Activated naive CD8-positive, alpha-beta T cell treated with anti-CD3 and anti-CD28 coated beads, Interleukin-2, amount 50 U/mL, for 24 hours (primary cell): ENCODE measurements around the gene CACNA1F.

Source experiments
- ATAC-seq: fragments of 150-1000 bp; cut with Tn5 transposase; one replicate; pipeline ENCODE4 v1.10.0; 2021
- DNase-seq: peaks from one replicate; pipeline ENCODE4 v3.0.0; 2021
- H3K27ac Mint-ChIP-seq: one replicate; pipeline ENCODE4 v1.8.0; 2021; ENCODE audit warnings: mild to moderate bottlenecking, mixed read lengths
- H3K27me3 Mint-ChIP-seq: one replicate; pipeline ENCODE4 v1.8.0; 2021; ENCODE audit warnings: mixed read lengths
- H3K36me3 Mint-ChIP-seq: one replicate; pipeline ENCODE4 v1.8.0; 2021; ENCODE audit warnings: low read depth, mixed read lengths
- H3K4me1 Mint-ChIP-seq: one replicate; pipeline ENCODE4 v1.8.0; 2021; ENCODE audit warnings: mixed read lengths
- H3K4me3 Mint-ChIP-seq: one replicate; pipeline ENCODE4 v1.8.0; 2021; ENCODE audit warnings: mild to moderate bottlenecking, moderate library complexity, mixed read lengths
- H3K9me3 Mint-ChIP-seq: one replicate; pipeline ENCODE4 v1.8.0; 2021; ENCODE audit warnings: mixed read lengths

CACNA1F gene

GRCh38 chrX:49204709-49205108, 28.4 kb downstream of the CACNA1F start:
- Mint-ChIP-seq H3K4me3 (no peak overlapping the region), H3K27ac (no peak overlapping the region), H3K36me3 (no peaks in the 10 kb centered on the region), H3K4me1 (peaks cover 6% of the 10 kb centered on the region), H3K27me3 (no peaks in the 10 kb centered on the region), H3K9me3 (no peaks in the 10 kb centered on the region)
- DNase-seq (no peak), ATAC-seq (no peak)

GRCh38 chrX:49204017-49204416, 29.1 kb downstream of the CACNA1F start:
- ATAC-seq (no peak), DNase-seq (no peak)
- Mint-ChIP-seq H3K4me3 (no peak overlapping the region), H3K27me3 (no peaks in the 10 kb centered on the region), H3K9me3 (no peaks in the 10 kb centered on the region), H3K4me1 (peaks cover 9% of the 10 kb centered on the region), H3K27ac (no peak overlapping the region), H3K36me3 (no peaks in the 10 kb centered on the region)

DNA sequence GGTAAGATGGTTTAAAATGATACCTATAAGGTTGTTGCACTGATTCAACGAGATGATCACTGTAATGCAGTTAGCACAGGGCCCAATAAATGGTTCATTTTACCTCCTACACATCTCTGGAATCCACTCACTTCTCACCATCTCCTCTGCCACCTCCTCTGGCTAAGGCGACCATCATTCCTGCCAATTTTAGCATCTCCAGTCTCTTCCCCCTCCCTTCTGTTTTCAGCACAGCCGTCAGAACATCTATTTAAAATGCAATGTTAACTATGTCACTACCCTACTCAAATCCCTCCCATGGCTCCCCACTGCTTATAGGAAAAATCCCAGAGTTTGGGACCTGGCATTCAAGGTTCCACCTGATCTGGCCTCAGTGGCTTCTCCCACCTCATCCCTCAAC, 29.6 kb downstream of the CACNA1F start:
- no peaks in the 10 kb centered on the region for H3K36me3 Mint-ChIP-seq
- H3K9me3 Mint-ChIP-seq, result no peaks in the 10 kb centered on the region
- ATAC-seq, result no peak
- no peak overlapping the region for H3K27ac Mint-ChIP-seq
- DNase-seq, result no peak
- no peak overlapping the region for H3K4me3 Mint-ChIP-seq
- H3K4me1 Mint-ChIP-seq, result peaks cover 14% of the 10 kb centered on the region
- no peaks in the 10 kb centered on the region for H3K27me3 Mint-ChIP-seq

GRCh38 chrX:49202022-49202421, 31.1 kb downstream of the CACNA1F start:
- Mint-ChIP-seq H3K36me3 (no peaks in the 10 kb centered on the region), H3K9me3 (no peaks in the 10 kb centered on the region), H3K27ac (no peak overlapping the region), H3K4me3 (no peak overlapping the region), H3K4me1 (peaks cover 20% of the 10 kb centered on the region), H3K27me3 (no peaks in the 10 kb centered on the region)
- DNase-seq, result no peak
- ATAC-seq, result no peak

- no peaks in the 10 kb centered on the region for H3K27me3 Mint-ChIP-seq
- no peaks in the 10 kb centered on the region for H3K36me3 Mint-ChIP-seq
- ATAC-seq, result peak; percentile 96
- H3K27ac Mint-ChIP-seq, result no peak within 1 kb of the TSS
- H3K9me3 Mint-ChIP-seq, result no peaks in the 10 kb centered on the region
- peak within 1 kb of the TSS; percentile 62 for H3K4me3 Mint-ChIP-seq
- H3K4me1 Mint-ChIP-seq, result peaks cover 20% of the 10 kb centered on the region
- peak; percentile 88 for DNase-seq
These were observed 33.0 kb downstream of the CACNA1F start, which contains the start of gene SYP for GRCh38 chrX:49199906-49200771. SYP (minus strand) TSS chrX:49200193; CDS start chrX:49200186, 7 bp downstream.

DNA sequence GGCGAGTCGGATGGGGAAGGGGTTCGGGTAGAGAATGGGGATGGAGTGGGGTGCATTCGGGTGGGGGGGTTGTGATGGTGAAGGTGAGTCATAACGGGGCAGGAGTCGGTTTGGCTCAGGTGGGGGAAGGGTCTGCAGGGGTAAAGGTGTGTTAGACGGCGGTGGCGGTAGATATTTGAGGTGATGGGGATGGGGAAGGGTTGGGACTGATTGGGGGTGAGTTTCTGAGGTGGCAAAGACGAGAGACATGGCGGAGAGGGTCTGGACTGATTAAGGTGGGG, 33.9 kb downstream of the CACNA1F start:
- no peak for ATAC-seq
- H3K36me3 Mint-ChIP-seq, result no peaks in the 10 kb centered on the region
- no peak for DNase-seq
- peak overlapping the region; percentile 62 for H3K4me3 Mint-ChIP-seq
- no peaks in the 10 kb centered on the region for H3K9me3 Mint-ChIP-seq
- peaks cover 20% of the 10 kb centered on the region for H3K4me1 Mint-ChIP-seq
- H3K27ac Mint-ChIP-seq, result no peak overlapping the region
- no peaks in the 10 kb centered on the region for H3K27me3 Mint-ChIP-seq

DNA sequence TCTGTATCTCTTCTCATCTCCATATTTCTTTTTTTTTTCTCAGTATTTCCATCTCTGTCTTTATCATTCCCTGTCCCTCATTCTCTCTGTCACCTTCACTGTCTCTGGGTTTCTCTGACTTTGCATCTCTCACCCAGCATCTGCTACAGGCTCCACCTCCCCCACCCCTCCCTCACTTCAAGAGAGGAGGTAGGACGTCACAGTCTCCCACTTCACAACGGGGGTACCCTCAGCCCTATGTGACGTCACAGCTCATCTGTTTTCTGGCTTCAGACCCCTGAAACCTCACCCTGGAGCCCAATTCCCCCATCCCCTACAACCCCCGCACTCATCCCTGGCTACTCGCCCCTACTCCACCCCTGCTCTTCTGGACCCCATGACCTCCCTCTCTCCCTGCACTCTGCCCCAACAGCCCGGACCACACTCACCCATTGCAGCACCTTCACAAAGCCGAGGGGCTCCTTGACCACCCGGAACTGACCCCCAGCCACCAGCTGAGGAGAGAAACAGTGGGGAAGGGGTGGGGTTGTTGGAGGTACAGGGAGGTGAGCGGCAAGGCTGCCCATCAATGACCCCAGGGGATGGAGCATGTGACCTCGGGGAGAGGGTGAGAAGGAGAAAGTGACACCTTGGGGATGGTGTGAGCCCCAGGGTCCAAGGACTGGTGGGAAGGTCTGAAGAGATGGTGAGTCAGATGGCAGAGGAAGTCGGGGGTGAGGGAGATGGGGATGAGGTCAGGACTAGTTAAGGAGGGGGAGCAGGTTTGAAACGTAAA, 34.4 kb downstream of the CACNA1F start:
- no peaks in the 10 kb centered on the region for H3K36me3 Mint-ChIP-seq
- DNase-seq (no peak), ATAC-seq (peak; percentile 29)
- H3K27me3 Mint-ChIP-seq, result no peaks in the 10 kb centered on the region
- no peak overlapping the region for H3K27ac Mint-ChIP-seq
- H3K9me3 Mint-ChIP-seq, result no peaks in the 10 kb centered on the region
- H3K4me1 Mint-ChIP-seq, result peaks cover 21% of the 10 kb centered on the region
- H3K4me3 Mint-ChIP-seq, result peak overlapping the region; percentile 62

GRCh38 chrX:49197543-49198087, 35.5 kb downstream of the CACNA1F start:
- Mint-ChIP-seq H3K4me3 (peak overlapping the region; percentile 62), H3K4me1 (peaks cover 31% of the 10 kb centered on the region), H3K27me3 (no peaks in the 10 kb centered on the region), H3K9me3 (no peaks in the 10 kb centered on the region), H3K36me3 (peaks cover 2% of the 10 kb centered on the region), H3K27ac (no peak overlapping the region)
- DNase-seq (no peak), ATAC-seq (no peak)

DNA sequence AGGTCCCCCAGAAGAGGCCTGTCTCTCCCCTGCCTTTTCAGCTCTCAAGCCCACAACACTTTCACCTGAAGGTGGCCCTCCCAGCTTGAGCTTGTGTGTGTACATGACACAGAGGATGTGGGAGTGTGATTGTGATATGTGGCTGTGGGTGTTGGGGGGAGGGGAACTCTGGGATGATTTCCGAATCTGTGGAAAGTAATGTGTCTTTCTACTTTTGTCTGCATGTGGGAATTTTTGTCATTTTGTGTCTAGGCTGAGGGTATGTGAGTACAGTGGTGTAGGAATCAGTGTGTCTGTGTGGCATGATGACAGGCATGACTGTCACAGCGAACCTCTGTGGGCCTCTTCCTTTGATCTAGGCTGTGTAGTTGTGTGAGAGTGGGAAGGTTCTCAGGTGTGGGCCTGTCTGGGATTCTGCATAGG, 39.6 kb downstream of the CACNA1F start:
- Mint-ChIP-seq H3K4me3 (no peak overlapping the region), H3K36me3 (peaks cover 3% of the 10 kb centered on the region), H3K4me1 (peaks cover 32% of the 10 kb centered on the region), H3K27ac (peak overlapping the region; percentile 61), H3K27me3 (no peaks in the 10 kb centered on the region), H3K9me3 (no peaks in the 10 kb centered on the region)
- no peak for DNase-seq
- no peak for ATAC-seq

DNA sequence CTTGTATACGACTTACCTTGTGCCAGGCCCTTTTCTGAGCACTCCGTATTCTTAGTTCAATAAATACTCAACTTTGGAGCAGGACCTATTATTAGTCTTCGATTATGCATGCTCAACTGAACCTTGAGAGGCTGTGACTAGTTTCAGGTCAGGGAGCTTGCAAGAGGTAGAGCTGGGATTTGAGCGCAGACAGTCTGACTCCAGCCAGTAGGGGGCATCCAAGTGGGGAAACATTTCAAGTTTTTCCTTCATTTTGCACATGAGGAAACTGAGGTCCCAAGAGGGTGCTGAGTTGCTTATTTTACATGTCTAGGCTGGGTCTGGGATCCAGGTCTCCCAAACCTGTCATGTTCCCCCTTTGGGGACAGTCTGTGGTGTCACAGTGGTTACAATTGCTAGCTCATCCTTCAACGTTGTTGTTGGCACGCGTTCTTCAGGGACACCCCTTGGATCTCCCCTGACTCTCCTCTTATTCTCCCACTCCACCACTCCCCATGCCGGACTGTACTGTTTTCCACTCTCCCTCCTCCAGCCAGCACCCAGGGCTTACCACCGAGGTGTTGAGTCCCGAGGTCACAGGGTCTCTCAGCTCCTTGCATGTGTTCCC, 40.3 kb downstream of the CACNA1F start:
- DNase-seq (peak; percentile 51), ATAC-seq (no peak)
- Mint-ChIP-seq H3K4me3 (peak overlapping the region; percentile 46), H3K27me3 (no peaks in the 10 kb centered on the region), H3K27ac (peak overlapping the region; percentile 39), H3K9me3 (no peaks in the 10 kb centered on the region), H3K36me3 (peaks cover 3% of the 10 kb centered on the region), H3K4me1 (peaks cover 26% of the 10 kb centered on the region)

DNA sequence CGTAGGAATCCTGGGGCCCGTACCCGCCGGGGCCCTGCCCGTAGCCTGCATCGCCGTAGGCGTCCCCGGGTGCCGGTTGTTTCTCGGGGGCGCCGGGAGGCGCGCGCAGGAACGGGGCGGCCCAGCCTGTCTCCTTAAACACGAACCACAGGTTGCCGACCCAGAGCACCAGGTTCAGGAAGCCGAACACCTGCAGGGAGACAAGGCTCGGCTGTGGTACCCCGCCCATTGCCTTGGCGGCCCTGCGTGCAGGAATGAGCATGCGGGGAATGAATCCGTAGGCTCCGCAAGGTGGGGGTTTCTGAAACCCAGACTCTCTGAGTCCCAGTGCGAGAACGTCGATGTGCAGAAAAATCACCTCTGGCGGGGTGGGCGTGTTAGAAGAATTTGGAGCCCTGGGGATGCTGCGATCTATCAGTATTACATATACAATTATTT, 41.5 kb downstream of the CACNA1F start:
- peaks cover 29% of the 10 kb centered on the region for H3K4me1 Mint-ChIP-seq
- H3K9me3 Mint-ChIP-seq, result no peaks in the 10 kb centered on the region
- ATAC-seq (peak; percentile 8), DNase-seq (no peak)
- H3K27ac Mint-ChIP-seq, result peak overlapping the region; percentile 93
- no peaks in the 10 kb centered on the region for H3K27me3 Mint-ChIP-seq
- peaks cover 3% of the 10 kb centered on the region for H3K36me3 Mint-ChIP-seq
- H3K4me3 Mint-ChIP-seq, result peak overlapping the region; percentile 90

GRCh38 chrX:49190821-49191573, 42.1 kb downstream of the CACNA1F start:
- Mint-ChIP-seq H3K4me3 (peak overlapping the region; percentile 90), H3K4me1 (peaks cover 32% of the 10 kb centered on the region), H3K27me3 (no peaks in the 10 kb centered on the region), H3K27ac (peak overlapping the region; percentile 93), H3K36me3 (peaks cover 3% of the 10 kb centered on the region), H3K9me3 (no peaks in the 10 kb centered on the region)
- DNase-seq (peak; percentile 72), ATAC-seq (peak; percentile 92)

DNA sequence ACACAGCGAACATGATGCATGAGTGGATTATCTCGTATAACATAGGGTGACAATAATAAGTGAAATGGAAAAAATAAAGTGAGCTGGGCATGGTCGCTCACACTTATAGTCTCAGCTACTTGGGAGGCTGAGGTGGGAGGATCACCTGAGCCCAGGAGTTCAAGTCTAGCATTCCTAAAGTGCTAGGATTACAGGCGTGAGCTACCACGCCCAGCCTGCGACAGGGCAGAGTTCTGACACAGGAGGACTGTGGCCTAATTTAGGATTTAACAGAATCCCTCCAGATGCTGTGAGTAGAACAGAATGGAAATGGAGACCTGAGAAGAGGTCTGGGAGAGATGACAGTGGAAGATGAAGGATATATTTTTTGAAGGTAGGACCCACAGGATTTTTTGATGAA, 43.5 kb downstream of the CACNA1F start:
- H3K36me3 Mint-ChIP-seq, result peaks cover 3% of the 10 kb centered on the region
- no peaks in the 10 kb centered on the region for H3K27me3 Mint-ChIP-seq
- H3K9me3 Mint-ChIP-seq, result no peaks in the 10 kb centered on the region
- peak overlapping the region; percentile 90 for H3K4me3 Mint-ChIP-seq
- H3K27ac Mint-ChIP-seq, result peak overlapping the region; percentile 37
- H3K4me1 Mint-ChIP-seq, result peaks cover 37% of the 10 kb centered on the region
- ATAC-seq (no peak), DNase-seq (no peak)
